ENCODE measurements around the gene AKR1C2. TPM values are rescaled to one million over a fixed set of nuclear protein-coding genes. Genes with fewer than 3 reads are reported as not detected.
"Not testable (repeated sequence)": the region's sequence is repeated elsewhere in the genome, so short reads cannot be mapped to it uniquely, and the experiment has no call there.

The AKR1C2 gene
- total RNA-seq, 2 donors from 2014 or later, result 138 to 170 TPM

DNA sequence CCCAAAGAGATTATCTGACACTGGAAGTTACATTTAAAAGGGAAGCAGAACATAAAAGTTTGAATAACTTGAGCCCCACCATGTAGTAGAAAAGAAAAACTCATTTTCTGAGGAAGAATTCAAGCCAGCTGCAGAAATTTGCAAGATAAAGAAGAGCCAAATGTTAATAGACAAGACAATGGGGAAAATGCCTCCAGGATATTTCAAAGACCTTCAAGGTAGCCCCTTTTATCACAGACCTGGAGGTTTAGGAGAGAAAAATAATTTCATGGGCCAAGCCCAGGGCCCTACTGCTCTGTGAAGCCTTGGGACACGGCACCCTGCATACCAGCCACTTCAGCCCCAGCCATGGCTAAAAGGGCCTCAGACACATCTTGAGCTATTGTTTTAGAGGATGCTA is 58.8 kb downstream of the AKR1C2 start:
- intact Hi-C loops (cut with DNase I), result no loop called here
- ATAC-seq, result no peak
- DNase-seq, result no peak

DNA sequence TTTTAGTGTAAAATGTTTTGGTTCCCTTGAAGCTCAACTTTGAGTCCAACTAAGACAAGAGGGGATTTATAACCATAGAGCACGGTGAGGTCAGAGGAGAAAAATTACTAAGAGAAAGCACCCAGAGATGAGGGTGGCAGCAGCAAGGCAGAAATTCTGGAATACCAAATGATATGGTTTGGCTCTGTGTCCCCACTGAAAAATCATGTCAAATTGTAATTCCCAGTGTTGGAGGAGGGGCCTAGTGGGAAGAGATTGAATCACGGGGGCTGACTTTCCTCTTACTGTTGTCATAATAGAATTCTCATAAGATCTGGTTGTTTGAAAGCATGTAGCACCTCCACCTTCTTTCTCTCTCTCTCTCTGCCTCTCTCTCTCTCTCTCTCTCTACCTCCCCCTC is 59.8 kb downstream of the AKR1C2 start:
- ATAC-seq (no peak), DNase-seq (no peak)
- intact Hi-C loops (cut with DNase I), result no loop called here

DNA sequence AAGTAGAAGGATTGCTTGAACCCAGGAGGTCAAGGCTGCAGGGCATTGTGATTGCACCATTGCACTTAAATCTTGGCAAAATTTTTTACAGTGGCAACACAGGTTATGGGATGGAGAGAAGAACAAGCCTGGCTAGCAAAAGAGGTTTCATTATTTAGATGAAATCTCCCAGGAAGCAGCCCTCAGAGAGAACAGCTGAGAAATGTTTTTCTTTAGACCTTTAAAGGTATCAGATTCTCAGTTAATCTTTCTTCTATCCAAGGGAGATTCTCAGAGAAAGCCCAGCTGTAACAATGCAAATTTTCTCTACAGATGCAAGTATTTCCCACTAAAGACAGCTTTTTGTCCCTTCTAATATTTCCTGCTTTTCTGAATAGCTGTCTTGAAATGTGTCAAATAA is 60.2 kb downstream of the AKR1C2 start:
- ATAC-seq; DNase-seq; intact Hi-C loops (cut with DNase I): not testable (repeated sequence)

- intact Hi-C loops (cut with DNase I); DNase-seq: not testable (repeated sequence)
- peak; percentile 70 to 85 for ATAC-seq
Observed at GRCh38 chr10:4942931-4943330, 60.7 kb downstream of the AKR1C2 start.

DNA sequence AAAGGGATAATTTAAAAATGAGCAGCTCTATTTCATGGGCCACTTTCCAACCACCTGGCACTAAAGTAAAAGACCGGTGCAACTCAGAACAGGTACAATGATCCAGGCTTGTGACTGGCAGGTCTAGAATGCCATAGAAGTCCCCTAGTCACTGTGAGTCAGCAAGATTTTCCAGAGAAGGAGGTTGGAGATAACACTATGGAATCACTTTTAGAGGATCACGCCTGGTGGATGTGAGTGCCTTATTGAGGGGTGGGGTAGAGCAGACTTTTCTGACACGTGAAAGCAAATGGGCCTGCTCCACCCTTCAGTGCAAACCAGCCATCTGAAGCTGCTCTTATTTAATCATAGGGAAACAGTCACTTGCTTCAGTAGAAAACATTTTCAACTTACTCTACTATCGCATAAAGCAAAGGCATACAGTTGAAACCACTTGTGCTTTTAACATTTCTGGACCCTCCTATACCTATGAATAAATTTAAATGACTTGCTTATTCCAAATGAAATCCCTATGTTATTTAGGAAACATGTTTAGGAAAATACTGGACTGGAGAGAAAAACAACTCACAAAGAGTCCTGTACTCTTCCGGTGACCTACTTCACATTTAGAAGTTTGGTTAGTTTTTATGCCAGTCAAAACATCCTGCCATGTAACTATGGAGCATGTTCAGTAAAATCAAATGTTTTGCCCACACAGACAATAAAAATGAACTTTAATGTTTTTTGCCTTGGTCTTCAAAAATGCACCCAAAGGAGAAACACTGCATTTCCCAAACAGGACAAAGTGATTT is 61.9 kb downstream of the AKR1C2 start:
- intact Hi-C loops (cut with DNase I), result no loop called here
- DNase-seq (no peak), ATAC-seq (peak; percentile 27 to 44)

- intact Hi-C loops (cut with DNase I); DNase-seq; ATAC-seq: not testable (repeated sequence)
Observed at GRCh38 chr10:4940909-4941308, 62.7 kb downstream of the AKR1C2 start.

DNA sequence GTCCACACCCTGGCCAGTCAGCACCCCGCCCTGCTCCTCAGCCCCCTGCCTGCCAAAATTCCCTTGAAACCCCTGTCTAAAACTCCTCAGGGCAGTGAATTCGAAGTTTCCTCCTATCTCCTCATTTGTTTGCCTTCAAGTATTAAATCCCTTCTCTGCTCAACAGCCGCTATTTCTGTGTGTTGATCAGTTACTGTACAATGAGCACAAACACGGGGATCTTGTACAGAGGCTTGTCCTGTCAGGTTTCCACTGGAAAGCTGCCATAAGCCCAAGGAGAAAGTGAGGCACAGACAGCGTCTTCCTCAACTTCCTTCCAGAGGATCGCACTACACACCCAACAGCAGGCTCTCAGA is 63.6 kb downstream of the AKR1C2 start:
- intact Hi-C loops (cut with DNase I); DNase-seq; ATAC-seq: not testable (repeated sequence)

GRCh38 chr10:4939224-4940072 is 64.2 kb downstream of the AKR1C2 start:
- peak in 1 of 2 donors; percentile 37 for ATAC-seq
- intact Hi-C loops (cut with DNase I), result no loop called here

More at GRCh38 chr10:4939224-4940072, 64.2 kb downstream of the AKR1C2 start:
- no peak for DNase-seq

Other genes with a start within 250 kb of the AKR1C2 start
- 1 to 10 TPM; 7.5 to 8.4 TPM for gene AKR1E2, start 177.7 kb downstream of the AKR1C2 start, total RNA-seq
- 100 to 1,000 TPM; 119 to 147 TPM for gene AKR1C1, start 40.4 kb downstream of the AKR1C2 start, total RNA-seq
- gene AKR1C3, start 90.6 kb upstream of the AKR1C2 start, total RNA-seq, result 10 to 100 TPM; 60.2 to 91.3 TPM
- under 1 TPM in 1 of 2 donors, not detected in 1; 0.68 TPM for gene AKR1C8, start 181.3 kb upstream of the AKR1C2 start, total RNA-seq
- gene AKR1C4, start 193.0 kb upstream of the AKR1C2 start, total RNA-seq, result not detected

Measured in left cardiac atrium (tissue), 4 donors.